DND-41 (cell line): ENCODE data around the gene EPPIN.

Source experiments
- EZH2 ChIP-seq: IDR thresholded peaks from 3 replicates; pipeline ENCODE4 v1.6.1; 2012; ENCODE audit warnings: borderline replicate concordance, low read depth, mild to moderate bottlenecking, moderate library complexity, low read length, inconsistent platforms; ENCODE audit not compliant: severe bottlenecking
- TF ChIP-seq, protein P1 (sequence below): IDR thresholded peaks from 2 replicates; pipeline ENCODE4 v1.5.1; 2012; ENCODE audit warnings: borderline replicate concordance, low read length, moderate library complexity, mild to moderate bottlenecking; ENCODE audit not compliant: poor library complexity, severe bottlenecking; ENCODE audit errors: extremely low read depth

DNA sequence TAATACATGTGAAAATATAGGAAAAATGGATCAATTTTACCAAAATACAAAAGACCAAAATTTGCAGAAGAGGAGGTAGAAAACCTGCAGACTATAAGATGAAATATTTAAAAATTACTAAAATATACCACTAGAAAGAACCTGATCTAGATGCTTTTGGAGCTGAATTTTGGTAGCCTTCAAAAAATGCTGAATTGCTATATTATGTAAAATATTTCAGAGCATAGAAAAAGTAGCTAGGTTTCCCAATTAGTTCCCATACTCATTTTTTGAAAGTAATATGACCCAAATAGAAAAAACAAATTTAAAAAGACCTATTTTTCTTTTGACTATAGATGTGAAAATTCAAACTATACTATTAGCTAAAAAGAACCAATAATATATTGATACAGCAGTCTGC lies 3.6 kb upstream of the EPPIN start:
- TF ChIP-seq, protein P1, sequence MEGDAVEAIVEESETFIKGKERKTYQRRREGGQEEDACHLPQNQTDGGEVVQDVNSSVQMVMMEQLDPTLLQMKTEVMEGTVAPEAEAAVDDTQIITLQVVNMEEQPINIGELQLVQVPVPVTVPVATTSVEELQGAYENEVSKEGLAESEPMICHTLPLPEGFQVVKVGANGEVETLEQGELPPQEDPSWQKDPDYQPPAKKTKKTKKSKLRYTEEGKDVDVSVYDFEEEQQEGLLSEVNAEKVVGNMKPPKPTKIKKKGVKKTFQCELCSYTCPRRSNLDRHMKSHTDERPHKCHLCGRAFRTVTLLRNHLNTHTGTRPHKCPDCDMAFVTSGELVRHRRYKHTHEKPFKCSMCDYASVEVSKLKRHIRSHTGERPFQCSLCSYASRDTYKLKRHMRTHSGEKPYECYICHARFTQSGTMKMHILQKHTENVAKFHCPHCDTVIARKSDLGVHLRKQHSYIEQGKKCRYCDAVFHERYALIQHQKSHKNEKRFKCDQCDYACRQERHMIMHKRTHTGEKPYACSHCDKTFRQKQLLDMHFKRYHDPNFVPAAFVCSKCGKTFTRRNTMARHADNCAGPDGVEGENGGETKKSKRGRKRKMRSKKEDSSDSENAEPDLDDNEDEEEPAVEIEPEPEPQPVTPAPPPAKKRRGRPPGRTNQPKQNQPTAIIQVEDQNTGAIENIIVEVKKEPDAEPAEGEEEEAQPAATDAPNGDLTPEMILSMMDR: no peak
- no peak for TF ChIP-seq EZH2
